KOPT-K1 (cell line): ENCODE measurements around the gene RTTN.
"Not testable (repeated sequence)": the region's sequence is repeated elsewhere in the genome, so short reads cannot be mapped to it uniquely, and the experiment has no call there.

Experiments
- H3K27ac ChIP-seq: fragments of 200-600 bp; sonication (generic); 2 replicates; pipeline ENCODE4 v1.5.1; 2016; ENCODE audit warnings: antibody characterized with exemption, mild to moderate bottlenecking, low read depth, low read length; ENCODE audit not compliant: poor library complexity, severe bottlenecking
- H3K36me3 ChIP-seq: fragments of 200-600 bp; sonication (generic); 2 replicates; pipeline ENCODE4 v1.5.1; 2017; ENCODE audit warnings: antibody characterized with exemption, mild to moderate bottlenecking, low read length, moderate library complexity; ENCODE audit not compliant: insufficient read depth
- H3K9me3 ChIP-seq: fragments of 200-600 bp; sonication (generic); 2 replicates; pipeline ENCODE4 v1.5.1; 2017; ENCODE audit warnings: antibody characterized with exemption, low read length, mild to moderate bottlenecking; ENCODE audit not compliant: insufficient read depth, poor library complexity, severe bottlenecking

RTTN gene

GRCh38 chr18:70148039-70148938, 57.2 kb downstream of the RTTN start:
- no peak overlapping the region for H3K27ac ChIP-seq
- peaks cover 69% of the 10 kb centered on the region for H3K36me3 ChIP-seq
- H3K9me3 ChIP-seq, result no peaks in the 10 kb centered on the region

- Histone ChIP-seq H3K36me3 (peaks cover 72% of the 10 kb centered on the region), H3K9me3 (no peaks in the 10 kb centered on the region), H3K27ac (no peak overlapping the region)
These were observed 59.3 kb downstream of the RTTN start for GRCh38 chr18:70146174-70146573.

GRCh38 chr18:70142001-70142400, 63.5 kb downstream of the RTTN start:
- peaks cover 64% of the 10 kb centered on the region for H3K36me3 ChIP-seq
- no peak overlapping the region for H3K27ac ChIP-seq
- no peaks in the 10 kb centered on the region for H3K9me3 ChIP-seq

GRCh38 chr18:70139138-70139537, 66.3 kb downstream of the RTTN start:
- Histone ChIP-seq H3K27ac (no peak overlapping the region), H3K9me3 (no peaks in the 10 kb centered on the region), H3K36me3 (peaks cover 55% of the 10 kb centered on the region)

- peaks cover 51% of the 10 kb centered on the region for H3K36me3 ChIP-seq
- no peaks in the 10 kb centered on the region for H3K9me3 ChIP-seq
- no peak overlapping the region for H3K27ac ChIP-seq
These were observed 69.9 kb downstream of the RTTN start for GRCh38 chr18:70135604-70136003.

- H3K36me3 ChIP-seq, result peaks cover 51% of the 10 kb centered on the region
- H3K27ac ChIP-seq, result no peak overlapping the region
- H3K9me3 ChIP-seq, result no peaks in the 10 kb centered on the region
These were observed 72.5 kb downstream of the RTTN start for GRCh38 chr18:70132999-70133398.

- no peak overlapping the region for H3K27ac ChIP-seq
These were observed 77.2 kb downstream of the RTTN start for GRCh38 chr18:70128271-70128670.

GRCh38 chr18:70127359-70127758, 78.1 kb downstream of the RTTN start:
- H3K36me3 ChIP-seq, result peaks cover 54% of the 10 kb centered on the region
- no peaks in the 10 kb centered on the region for H3K9me3 ChIP-seq
- H3K27ac ChIP-seq, result no peak overlapping the region

More at GRCh38 chr18:70128271-70128670, 77.2 kb downstream of the RTTN start:
- Histone ChIP-seq H3K36me3 (peaks cover 56% of the 10 kb centered on the region), H3K9me3 (no peaks in the 10 kb centered on the region)

- no peaks in the 10 kb centered on the region for H3K9me3 ChIP-seq
- no peak overlapping the region for H3K27ac ChIP-seq
- peaks cover 56% of the 10 kb centered on the region for H3K36me3 ChIP-seq
These were observed 78.7 kb downstream of the RTTN start for GRCh38 chr18:70126832-70127231.

GRCh38 chr18:70124139-70124538, 81.3 kb downstream of the RTTN start:
- Histone ChIP-seq H3K9me3 (peaks cover 7% of the 10 kb centered on the region), H3K27ac (no peak overlapping the region), H3K36me3 (peaks cover 65% of the 10 kb centered on the region)

- H3K36me3 ChIP-seq, result peaks cover 60% of the 10 kb centered on the region
- no peak overlapping the region for H3K27ac ChIP-seq
- peaks cover 16% of the 10 kb centered on the region for H3K9me3 ChIP-seq
These were observed 83.6 kb downstream of the RTTN start for GRCh38 chr18:70121842-70122241.

GRCh38 chr18:70116949-70117348, 88.5 kb downstream of the RTTN start:
- Histone ChIP-seq H3K9me3 (peaks cover 16% of the 10 kb centered on the region), H3K36me3 (peaks cover 54% of the 10 kb centered on the region), H3K27ac (no peak overlapping the region)

- Histone ChIP-seq H3K36me3 (peaks cover 62% of the 10 kb centered on the region), H3K27ac (no peak overlapping the region), H3K9me3 (peaks cover 5% of the 10 kb centered on the region)
These were observed 92.0 kb downstream of the RTTN start for GRCh38 chr18:70113511-70113910.

GRCh38 chr18:70110678-70111077, 94.8 kb downstream of the RTTN start:
- Histone ChIP-seq H3K27ac (no peak overlapping the region), H3K36me3 (peaks cover 79% of the 10 kb centered on the region), H3K9me3 (no peaks in the 10 kb centered on the region)

- H3K36me3 ChIP-seq, result peaks cover 68% of the 10 kb centered on the region
- H3K9me3 ChIP-seq, result peaks cover 18% of the 10 kb centered on the region
- no peak overlapping the region for H3K27ac ChIP-seq
These were observed 98.4 kb downstream of the RTTN start for GRCh38 chr18:70107091-70107490.

- peaks cover 30% of the 10 kb centered on the region for H3K9me3 ChIP-seq
- peaks cover 33% of the 10 kb centered on the region for H3K36me3 ChIP-seq
- not testable (repeated sequence) for H3K27ac ChIP-seq
These were observed 102.6 kb downstream of the RTTN start for GRCh38 chr18:70102854-70103253.
